C4-2B (cell line): ENCODE measurements around the gene BECN2.

Source experiments
- H3K27ac ChIP-seq: fragments of 450-650 bp; 2 replicates; pipeline ENCODE4 v1.5.1; 2017
- ZFX ChIP-seq: fragments of 450-650 bp; IDR thresholded peaks from 2 replicates; pipeline ENCODE4 v1.6.1; 2017
- TF ChIP-seq, protein P1 (sequence below): fragments of 450-650 bp; conservative IDR thresholded peaks from 2 replicates; pipeline ENCODE4 v1.5.1; 2017; ENCODE audit warnings: mild to moderate bottlenecking

The BECN2 gene, protein sequence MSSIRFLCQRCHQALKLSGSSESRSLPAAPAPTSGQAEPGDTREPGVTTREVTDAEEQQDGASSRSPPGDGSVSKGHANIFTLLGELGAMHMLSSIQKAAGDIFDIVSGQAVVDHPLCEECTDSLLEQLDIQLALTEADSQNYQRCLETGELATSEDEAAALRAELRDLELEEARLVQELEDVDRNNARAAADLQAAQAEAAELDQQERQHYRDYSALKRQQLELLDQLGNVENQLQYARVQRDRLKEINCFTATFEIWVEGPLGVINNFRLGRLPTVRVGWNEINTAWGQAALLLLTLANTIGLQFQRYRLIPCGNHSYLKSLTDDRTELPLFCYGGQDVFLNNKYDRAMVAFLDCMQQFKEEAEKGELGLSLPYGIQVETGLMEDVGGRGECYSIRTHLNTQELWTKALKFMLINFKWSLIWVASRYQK

DNA sequence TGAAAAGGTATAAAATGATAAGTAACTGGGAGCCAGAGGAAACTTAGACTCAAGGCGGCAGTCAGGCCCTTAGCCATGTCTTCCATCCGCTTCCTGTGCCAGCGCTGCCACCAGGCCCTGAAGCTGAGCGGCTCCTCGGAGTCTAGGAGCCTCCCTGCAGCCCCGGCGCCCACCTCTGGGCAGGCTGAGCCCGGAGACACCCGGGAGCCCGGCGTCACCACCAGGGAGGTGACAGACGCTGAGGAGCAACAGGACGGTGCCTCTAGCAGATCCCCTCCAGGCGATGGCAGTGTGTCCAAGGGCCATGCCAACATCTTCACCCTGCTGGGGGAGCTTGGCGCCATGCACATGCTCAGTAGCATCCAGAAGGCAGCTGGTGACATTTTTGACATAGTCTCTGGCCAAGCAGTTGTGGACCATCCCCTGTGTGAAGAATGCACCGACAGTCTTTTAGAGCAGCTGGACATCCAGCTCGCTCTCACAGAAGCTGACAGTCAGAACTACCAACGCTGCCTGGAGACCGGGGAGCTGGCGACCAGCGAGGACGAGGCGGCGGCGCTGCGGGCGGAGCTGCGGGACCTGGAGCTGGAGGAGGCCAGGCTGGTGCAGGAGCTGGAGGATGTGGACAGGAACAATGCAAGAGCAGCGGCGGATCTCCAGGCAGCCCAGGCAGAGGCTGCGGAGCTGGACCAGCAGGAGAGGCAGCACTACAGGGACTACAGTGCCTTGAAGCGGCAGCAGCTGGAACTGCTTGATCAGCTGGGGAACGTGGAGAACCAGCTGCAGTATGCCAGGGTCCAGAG is at the start of gene BECN2:
BECN2 (plus strand) TSS at position 76 of the 803 bp plus-strand sequence; CDS start at position 76, 0 bp downstream.
- no peak within 1 kb of the TSS for H3K27ac ChIP-seq
- no peak for TF ChIP-seq ZFX
- TF ChIP-seq, protein P1, sequence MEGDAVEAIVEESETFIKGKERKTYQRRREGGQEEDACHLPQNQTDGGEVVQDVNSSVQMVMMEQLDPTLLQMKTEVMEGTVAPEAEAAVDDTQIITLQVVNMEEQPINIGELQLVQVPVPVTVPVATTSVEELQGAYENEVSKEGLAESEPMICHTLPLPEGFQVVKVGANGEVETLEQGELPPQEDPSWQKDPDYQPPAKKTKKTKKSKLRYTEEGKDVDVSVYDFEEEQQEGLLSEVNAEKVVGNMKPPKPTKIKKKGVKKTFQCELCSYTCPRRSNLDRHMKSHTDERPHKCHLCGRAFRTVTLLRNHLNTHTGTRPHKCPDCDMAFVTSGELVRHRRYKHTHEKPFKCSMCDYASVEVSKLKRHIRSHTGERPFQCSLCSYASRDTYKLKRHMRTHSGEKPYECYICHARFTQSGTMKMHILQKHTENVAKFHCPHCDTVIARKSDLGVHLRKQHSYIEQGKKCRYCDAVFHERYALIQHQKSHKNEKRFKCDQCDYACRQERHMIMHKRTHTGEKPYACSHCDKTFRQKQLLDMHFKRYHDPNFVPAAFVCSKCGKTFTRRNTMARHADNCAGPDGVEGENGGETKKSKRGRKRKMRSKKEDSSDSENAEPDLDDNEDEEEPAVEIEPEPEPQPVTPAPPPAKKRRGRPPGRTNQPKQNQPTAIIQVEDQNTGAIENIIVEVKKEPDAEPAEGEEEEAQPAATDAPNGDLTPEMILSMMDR = no peak

DNA sequence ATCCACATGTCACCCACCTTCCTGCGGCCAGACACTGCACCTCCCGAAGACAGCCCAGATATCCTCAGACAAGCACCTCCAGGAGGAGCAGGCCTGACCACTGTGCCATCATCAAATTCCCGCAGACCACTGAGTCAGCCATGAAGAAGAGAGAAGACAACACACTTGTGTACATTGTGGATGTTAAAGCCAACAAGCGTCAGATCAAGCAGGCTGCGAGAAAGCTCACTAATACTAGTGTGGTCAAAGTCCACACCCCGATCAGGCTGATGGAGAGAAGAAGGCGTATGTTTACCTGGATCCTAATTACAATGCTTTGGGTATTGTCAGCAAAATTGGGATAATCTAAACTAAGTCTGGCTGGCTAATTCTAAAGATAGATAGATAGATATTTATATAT is 41.4 kb upstream of the BECN2 start:
- TF ChIP-seq, protein P1 = no peak
- no peak for TF ChIP-seq ZFX
- H3K27ac ChIP-seq = no peak overlapping the region

DNA sequence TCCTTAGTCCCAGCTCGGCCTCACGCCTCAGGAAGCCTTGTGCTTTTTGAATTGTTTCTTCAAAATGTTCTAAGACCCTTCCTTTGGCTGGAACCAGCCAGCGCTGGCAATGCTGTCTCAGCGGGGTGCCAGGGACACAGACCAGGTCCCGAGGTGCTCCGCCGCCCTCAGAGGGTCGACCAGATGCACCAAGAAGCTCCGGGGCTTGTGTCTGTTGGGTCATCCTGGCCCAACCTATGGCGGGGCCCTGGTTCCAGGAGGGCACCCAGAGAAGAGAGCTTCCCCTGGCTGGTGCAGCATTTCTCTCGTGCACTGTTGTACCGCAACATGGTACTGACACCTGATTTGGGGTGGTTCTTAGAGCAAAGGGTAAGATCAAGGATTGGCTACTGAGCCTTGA is 40.1 kb upstream of the BECN2 start:
- H3K27ac ChIP-seq = no peak overlapping the region
- TF ChIP-seq, protein P1 = no peak
- no peak for TF ChIP-seq ZFX

DNA sequence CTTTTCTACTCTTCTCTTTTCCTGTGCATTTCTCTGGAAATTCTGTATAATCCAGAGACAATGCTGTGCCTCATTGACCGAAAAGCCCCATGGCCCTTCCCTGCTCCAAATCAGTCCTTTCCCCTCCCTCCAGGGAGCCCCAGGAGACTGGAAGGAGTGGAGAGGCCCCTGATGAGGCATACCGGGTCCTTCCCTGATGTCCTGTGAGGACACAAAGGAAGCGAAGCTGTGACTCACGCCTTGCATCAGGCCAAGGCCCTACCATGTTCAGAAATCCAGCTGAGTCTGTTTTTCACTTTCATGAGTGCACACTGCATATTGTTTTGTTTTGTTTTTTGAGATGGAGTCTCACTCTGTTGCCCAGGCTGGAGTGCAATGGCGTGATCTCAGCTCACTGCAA is 38.7 kb upstream of the BECN2 start:
- no peak for TF ChIP-seq ZFX
- TF ChIP-seq, protein P1 = no peak
- no peak overlapping the region for H3K27ac ChIP-seq

DNA sequence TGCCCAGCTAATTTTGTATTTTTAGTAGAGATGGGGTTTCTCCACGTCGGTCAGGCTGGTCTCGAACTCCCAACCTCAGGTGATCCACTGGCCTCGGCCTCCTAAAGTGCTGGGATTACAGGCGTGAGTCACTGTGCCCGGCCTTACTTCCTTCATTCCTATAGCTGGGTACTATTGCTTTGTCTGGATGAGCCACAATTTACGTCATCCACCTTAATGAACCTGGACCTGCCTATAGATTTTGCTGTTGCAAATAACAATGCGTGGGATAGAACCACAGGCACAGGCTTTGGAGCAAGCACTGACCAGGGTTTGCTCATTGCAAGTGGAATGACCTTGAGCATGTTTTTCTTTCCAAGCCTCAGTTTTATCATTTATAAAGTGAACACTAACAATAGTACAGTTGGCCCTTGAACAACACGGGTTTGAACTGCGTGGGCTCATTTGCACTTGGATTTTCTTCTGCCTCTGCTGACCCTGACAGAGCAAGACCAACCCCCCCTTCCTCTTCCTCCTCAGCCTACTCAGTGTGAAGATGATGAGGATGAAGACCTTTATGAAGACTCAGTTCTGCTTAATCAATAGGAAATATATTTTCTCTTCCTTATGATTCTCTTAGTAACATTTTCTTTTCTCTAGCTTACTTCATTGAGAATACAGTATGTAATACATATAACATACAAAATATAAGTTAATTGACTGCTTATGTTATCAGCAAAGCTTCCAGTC is 33.3 kb upstream of the BECN2 start:
- TF ChIP-seq ZFX = no peak
- TF ChIP-seq, protein P1 = no peak
- no peak overlapping the region for H3K27ac ChIP-seq

DNA sequence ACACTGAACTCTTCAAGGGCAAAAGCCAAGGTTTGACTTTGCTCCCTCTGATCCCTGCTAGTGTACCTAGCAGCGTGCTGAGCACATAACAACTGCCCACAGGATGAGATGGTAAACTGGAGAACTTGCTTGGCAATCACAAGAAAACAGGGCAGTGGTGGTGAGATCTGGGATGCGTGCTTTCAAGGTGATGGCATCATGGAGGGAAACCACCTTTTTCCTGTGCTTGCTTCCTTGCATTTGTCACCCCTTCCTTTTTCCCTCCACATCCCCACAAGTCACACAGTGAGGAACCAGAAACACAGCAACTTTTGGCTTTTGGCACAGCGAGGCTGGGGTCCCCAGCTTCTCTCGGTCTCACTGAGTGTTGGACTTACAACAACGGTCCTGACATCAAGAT is 31.4 kb upstream of the BECN2 start:
- TF ChIP-seq ZFX = no peak
- TF ChIP-seq, protein P1 = no peak
- H3K27ac ChIP-seq = no peak overlapping the region
